Activated T-cell treated with anti-CD3 and anti-CD28 coated beads for 48 hours (primary cell): ENCODE measurements around the gene ABHD2.
"Not testable (repeated sequence)": the region's sequence is repeated elsewhere in the genome, so short reads cannot be mapped to it uniquely, and the experiment has no call there.

ENCODE experiments used
- DNase-seq: peaks from one replicate; pipeline ENCODE4 v3.0.0-alpha.2; 2020; ENCODE audit warnings: low read depth

ABHD2 gene

GRCh38 chr15:89087830-89088604 lies at the start of gene ABHD2:
ABHD2 (plus strand) TSS chr15:89088456; CDS start chr15:89116328, 27,872 bp downstream.
- DNase-seq, result peak; percentile 98

GRCh38 chr15:89039142-89039541 lies 49.1 kb upstream of the ABHD2 start:
- DNase-seq, result no peak

DNA sequence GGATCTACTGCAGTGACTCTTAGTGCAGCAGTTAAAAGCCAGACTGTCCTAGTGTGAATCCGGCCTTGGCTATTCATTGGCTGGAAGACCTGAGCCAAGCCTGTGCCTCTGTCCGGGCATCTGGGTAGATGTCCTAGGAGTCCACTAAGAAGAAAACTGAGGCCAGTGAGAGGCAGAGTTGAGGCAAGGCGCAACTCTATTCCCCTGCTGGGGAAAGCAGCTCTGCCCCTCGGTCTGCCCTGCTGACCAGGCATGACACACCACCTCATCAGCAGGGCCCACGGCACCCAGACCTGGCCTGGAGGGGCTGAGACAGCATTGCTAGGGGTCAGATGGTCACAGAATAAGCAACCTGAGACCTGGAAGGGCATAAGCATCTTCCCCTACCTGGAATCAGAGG lies 46.7 kb upstream of the ABHD2 start:
- no peak for DNase-seq

DNA sequence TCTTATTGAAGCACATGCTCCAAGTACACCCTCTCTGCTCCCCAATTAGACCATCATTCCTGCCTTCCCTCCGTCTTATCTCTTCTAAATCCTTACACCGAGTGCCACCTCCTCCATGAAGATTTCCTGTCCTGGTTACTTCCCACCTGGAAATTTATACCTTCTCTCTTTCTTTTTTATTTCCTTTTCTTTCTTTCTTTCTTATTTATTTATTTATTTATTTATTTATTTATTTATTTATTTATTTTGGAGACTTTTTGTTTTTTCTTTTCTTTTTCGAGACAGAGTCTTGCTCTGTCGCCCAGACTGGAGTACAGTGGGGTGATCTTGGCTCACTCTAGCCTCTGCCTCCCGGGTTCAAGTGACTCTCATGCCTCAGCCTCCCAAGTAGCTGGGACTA lies 45.9 kb upstream of the ABHD2 start:
- DNase-seq, result no peak

GRCh38 chr15:89043031-89044002 lies 44.9 kb upstream of the ABHD2 start:
- no peak for DNase-seq

- not testable (repeated sequence) for DNase-seq
Observed at GRCh38 chr15:89049016-89049666, 39.1 kb upstream of the ABHD2 start.

- no peak for DNase-seq
Observed at GRCh38 chr15:89051875-89052274, 36.4 kb upstream of the ABHD2 start.

DNA sequence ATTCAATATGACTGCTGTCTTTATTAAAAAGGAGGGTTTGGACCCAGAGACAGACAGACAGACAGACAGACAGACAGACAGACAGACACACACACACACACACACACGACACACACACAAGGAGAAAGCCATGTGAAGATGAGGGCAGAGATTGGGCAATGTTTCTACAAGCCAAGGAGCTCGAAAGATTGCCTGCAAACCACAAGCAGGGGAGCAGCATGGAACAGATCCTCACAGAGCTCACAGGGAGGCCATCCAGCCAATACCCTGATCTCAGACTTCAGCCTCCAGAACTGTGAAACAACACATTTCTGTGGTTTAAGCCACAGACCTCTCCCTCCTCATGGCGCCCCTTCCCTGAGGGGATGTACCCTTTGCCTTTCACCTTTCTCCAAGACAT lies 35.8 kb upstream of the ABHD2 start:
- DNase-seq, result no peak

- no peak for DNase-seq
Observed at GRCh38 chr15:89054873-89055272, 33.4 kb upstream of the ABHD2 start.

DNA sequence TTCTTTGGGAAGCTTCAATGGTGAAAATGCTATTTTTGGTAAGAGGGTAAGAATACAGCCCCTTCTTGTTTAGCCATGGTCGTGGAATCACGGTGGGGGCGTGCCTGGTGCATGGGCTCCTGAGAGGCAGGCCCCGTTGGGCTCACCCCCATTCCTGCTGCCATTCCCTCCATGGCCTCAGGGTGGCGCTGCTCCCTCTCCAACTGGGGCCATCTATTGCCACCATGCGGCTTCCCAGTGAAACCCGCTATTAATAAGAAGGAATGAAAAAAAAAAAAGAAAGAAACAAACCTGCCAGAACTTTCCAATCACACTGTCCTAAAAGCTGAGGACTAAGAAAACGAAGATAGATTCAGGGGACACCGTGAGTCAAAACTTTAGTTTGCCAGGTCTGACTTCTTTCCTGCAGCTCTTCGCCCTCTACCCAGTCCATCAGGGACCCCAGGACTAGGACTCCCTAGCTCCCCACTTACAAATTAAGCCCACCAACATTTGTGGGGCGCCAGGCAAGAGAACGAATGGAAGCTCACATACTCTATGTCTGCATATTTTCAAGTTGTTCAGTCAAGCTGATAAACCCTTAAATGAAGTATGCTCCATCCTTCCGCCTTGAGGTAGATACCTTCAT lies 30.6 kb upstream of the ABHD2 start:
- peak; percentile 85 for DNase-seq

DNA sequence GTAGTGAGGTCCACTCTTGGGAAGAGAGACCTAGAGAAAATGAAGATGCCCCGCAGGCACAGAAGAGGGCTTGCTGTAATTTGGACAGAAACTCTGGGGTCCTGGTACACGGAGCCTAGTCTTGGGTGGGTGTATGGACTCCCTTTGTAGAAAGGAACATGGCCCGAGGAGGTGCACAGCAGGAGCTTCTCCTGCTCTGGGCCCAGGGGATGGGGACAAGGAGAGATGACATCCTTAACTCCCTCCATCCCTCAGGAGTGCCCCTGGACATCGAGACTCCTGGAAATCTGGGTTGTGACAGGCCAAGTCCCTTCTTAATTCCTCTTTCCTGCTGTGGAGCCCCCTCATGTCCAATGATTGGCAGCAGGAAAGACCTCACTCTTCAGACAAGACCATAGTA lies 29.9 kb upstream of the ABHD2 start:
- no peak for DNase-seq

DNA sequence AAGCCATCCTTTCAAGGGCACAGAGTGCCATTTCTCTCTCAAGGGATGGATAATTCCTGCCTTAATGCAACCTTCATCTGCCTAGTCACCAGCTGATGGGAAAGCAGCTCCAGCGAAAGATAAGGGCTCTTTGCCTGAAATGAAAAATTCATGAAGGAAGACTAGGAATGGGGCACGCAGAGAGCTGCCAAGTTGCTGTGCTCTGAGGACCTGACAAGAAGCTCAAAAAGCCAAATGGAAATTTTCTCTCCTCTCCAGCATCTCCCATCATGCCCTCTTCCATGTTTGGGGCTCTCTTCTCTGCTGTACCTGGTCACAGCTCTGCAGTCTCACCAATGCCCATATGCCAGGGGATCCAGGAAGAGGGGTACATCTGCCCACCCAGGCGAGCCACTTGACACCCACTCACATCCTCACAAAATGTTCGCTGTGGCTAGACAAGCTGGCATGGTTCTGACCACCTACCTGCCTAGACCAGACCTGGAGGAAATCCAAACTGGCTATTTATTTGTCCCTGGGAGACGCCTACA lies 29.3 kb upstream of the ABHD2 start:
- DNase-seq, result no peak

DNA sequence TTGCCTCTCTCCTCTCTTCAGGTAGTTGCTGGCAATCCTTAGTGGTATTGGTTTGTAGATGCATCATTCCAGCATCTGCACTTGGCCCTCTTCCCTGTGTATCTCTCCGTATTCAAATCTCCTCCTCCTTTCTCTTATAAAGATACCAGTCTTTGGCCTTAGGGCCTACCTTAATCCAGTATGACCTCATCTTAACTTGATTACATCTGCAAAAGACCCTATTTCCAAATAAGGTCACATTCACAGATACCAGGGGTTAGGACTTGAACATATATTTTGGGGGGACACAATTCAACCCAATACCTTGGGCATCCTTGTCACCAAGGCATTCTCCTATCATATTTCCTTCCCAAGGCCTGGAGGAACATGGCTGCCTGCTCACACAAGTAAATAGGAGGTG lies 22.0 kb upstream of the ABHD2 start:
- no peak for DNase-seq

- DNase-seq, result no peak
Observed at GRCh38 chr15:89067751-89068150, 20.5 kb upstream of the ABHD2 start.

DNA sequence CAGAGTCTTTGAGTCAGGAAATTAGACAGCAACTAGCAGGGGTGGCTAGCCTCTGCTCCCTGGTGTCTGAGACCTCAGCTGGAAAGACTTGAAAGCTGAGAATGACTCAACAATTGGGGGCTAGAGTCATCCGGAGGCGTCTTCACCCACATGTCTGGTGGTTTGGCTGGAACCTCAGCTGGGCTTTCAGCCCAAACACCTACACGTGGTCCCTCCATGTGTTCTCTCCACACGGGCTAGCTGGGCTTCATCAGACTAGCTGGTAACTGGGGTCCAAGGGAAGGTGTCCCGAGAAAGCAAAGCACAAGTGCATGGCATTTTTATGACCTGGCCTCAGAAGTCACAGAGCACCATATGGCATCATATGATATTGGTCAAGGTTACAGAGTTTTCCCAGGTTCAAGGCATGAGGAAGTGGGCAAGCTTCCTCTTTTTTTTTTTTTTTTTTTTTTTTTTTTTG lies 19.9 kb upstream of the ABHD2 start:
- peak; percentile 55 for DNase-seq

- DNase-seq, result no peak
Observed at GRCh38 chr15:89070197-89071124, 17.8 kb upstream of the ABHD2 start.

DNA sequence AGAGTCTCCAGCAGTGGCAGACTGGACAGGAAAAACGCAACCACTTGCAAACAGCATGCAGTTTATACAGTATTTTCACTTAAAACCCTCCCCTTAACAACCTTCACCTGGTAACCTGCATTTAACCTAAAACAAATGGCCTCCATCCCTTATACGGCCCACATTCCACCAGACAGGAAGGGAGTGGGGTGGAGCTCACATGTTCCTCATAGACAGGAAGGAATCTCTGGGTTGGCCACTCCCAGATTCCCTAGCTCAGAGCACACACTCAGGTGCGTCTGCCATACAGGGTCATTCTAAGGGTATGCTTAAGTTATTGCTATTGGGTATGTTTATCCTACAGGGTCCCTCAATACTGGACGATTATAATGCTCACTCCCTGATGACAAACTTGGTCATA lies 16.8 kb upstream of the ABHD2 start:
- DNase-seq, result no peak

- DNase-seq, result no peak
Observed at GRCh38 chr15:89072277-89072869, 15.9 kb upstream of the ABHD2 start.

DNA sequence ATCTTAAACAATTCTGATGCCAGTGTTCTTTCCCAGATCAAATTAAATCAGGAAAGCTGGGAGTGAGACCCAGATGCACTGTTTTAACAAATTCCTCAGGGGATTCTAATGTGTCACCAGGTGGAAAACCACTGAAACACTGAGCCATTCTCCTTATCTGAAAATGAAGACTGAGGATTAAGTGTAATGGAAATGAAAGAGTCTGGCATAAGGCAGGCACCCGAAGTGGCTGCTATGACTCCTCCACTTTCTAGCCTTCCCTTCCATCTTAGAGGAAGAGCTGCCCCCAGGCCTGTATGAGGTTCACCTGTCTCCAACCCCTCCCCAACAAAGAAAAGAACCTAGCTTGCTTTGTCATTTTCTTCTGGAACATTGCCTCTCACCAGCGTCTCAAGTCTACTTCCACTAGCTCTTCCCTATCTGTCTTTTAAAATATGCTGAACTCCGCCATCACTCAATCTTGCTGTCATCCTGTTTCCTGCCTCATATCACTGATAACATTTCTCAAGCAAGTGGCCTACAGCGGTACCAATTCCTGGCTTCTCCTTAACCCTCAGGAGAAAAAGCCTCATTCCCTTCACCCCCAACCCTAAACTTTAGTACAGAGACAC lies 13.7 kb upstream of the ABHD2 start:
- DNase-seq, result no peak
